PC-3 (cell line): Measurements from ENCODE around the gene ADAT3. TPM values are rescaled to one million over a fixed set of nuclear protein-coding genes. Genes with fewer than 3 reads are reported as not detected.

Experiments
- ATAC-seq: fragments of 200-7000 bp; cut with Tn5 transposase; 2 replicates; pipeline ENCODE4 v1.9.1; 2020; ENCODE audit warnings: mild to moderate bottlenecking, moderate library complexity
- BruUV-seq: library from RNA; stranded (reverse); fragments of 400-500 nt; replicated peaks from 2 replicates; lab custom pipeline; 2021; lab: Mats Ljungman, UMichigan
- CTCF ChIA-PET: fragments of 300-600 bp; sonication (Branson Sonifier 250); formaldehyde crosslinking; loops from one replicate; lab custom pipeline; 2022; ENCODE audit warnings: antibody characterized with exemption; lab: Charles Lee
- POLR2A ChIA-PET: fragments of 300-600 bp; sonication (Branson Sonifier 250); formaldehyde crosslinking; loops from one replicate; lab custom pipeline; 2022; ENCODE audit warnings: antibody characterized with exemption; ENCODE audit not compliant: unreplicated experiment; lab: Charles Lee
- DNase-seq: peaks from one replicate; pipeline ENCODE4 v3.0.0-alpha.2; 2015
- H2AFZ ChIP-seq: fragments of 300-600 bp; sonication (generic); 2 replicates; pipeline ENCODE4 v1.6.0; 2016; ENCODE audit warnings: antibody characterized with exemption, low read length
- H3F3A ChIP-seq: fragments of 300-600 bp; sonication (generic); one replicate; pipeline ENCODE4 v1.6.0; 2017; ENCODE audit warnings: antibody characterized with exemption, low read length, control low read depth, mild to moderate bottlenecking; ENCODE audit not compliant: unreplicated experiment
- H3K27ac ChIP-seq: fragments of 300-600 bp; sonication (generic); 2 replicates; pipeline ENCODE4 v1.5.1; 2016; ENCODE audit warnings: mild to moderate bottlenecking, low read length
- H3K27me3 ChIP-seq: fragments of 300-600 bp; sonication (generic); 2 replicates; pipeline ENCODE4 v1.6.1; 2016; ENCODE audit warnings: low read length, mixed read lengths
- H3K36me3 ChIP-seq: fragments of 300-600 bp; sonication (generic); 2 replicates; pipeline ENCODE4 v1.6.1; 2016; ENCODE audit warnings: low read depth, mixed run types, low read length, mixed read lengths
- H3K4me1 ChIP-seq: fragments of 300-600 bp; sonication (generic); 2 replicates; pipeline ENCODE4 v1.5.1; 2016; ENCODE audit warnings: low read length; ENCODE audit not compliant: insufficient read depth
- H3K4me2 ChIP-seq: fragments of 300-600 bp; sonication (generic); 2 replicates; pipeline ENCODE4 v1.6.0; 2016; ENCODE audit warnings: low read length
- H3K4me3 ChIP-seq: fragments of 300-600 bp; sonication (generic); 2 replicates; pipeline ENCODE4 v1.5.1; 2016; ENCODE audit warnings: mild to moderate bottlenecking, low read length, mixed read lengths
- H3K79me2 ChIP-seq: fragments of 300-600 bp; sonication (generic); 2 replicates; pipeline ENCODE4 v1.6.1; 2017; ENCODE audit warnings: low read length, mixed read lengths
- H3K9ac ChIP-seq: fragments of 300-600 bp; sonication (generic); 2 replicates; pipeline ENCODE4 v1.6.0; 2016; ENCODE audit warnings: mild to moderate bottlenecking, low read length
- H3K9me2 ChIP-seq: fragments of 300-600 bp; sonication (generic); replicated peaks from 2 replicates; pipeline ENCODE4 v1.6.1; 2016; ENCODE audit warnings: mixed run types, low read length, mixed read lengths
- H3K9me3 ChIP-seq: fragments of 300-600 bp; sonication (generic); 2 replicates; pipeline ENCODE4 v1.6.1; 2016; ENCODE audit warnings: low read length, mixed read lengths
- H4K20me1 ChIP-seq: fragments of 300-600 bp; sonication (generic); 2 replicates; pipeline ENCODE4 v1.6.1; 2016; ENCODE audit warnings: low read length, mixed read lengths
- EZH2 ChIP-seq: fragments of 300-600 bp; sonication (generic); IDR thresholded peaks from one replicate; pipeline ENCODE4 v1.6.1; 2017; ENCODE audit warnings: antibody characterized with exemption, mild to moderate bottlenecking, low read length; ENCODE audit not compliant: unreplicated experiment
- EZH2phosphoT487 ChIP-seq: fragments of 300-600 bp; sonication (generic); IDR thresholded peaks from 2 replicates; pipeline ENCODE4 v1.6.1; 2018; ENCODE audit warnings: mild to moderate bottlenecking, antibody characterized with exemption, low read length, borderline replicate concordance
- intact Hi-C: fragments of 100-400 bp; cut with micrococcal nuclease; formaldehyde crosslinking; loops from 2 replicates; pipeline ENCODE4 v1.9.0; 2023
- total RNA-seq: library from RNA; depleted of rRNA; stranded (reverse); fragments of >200 nt; gene quantifications from 2 replicates; pipeline ENCODE4 v1.2.3, GENCODE V29; 2014
- TF ChIP-seq, protein P1 (sequence below): fragments of 300-600 bp; sonication (generic); conservative IDR thresholded peaks from 2 replicates; pipeline ENCODE4 v1.5.1; 2017; ENCODE audit warnings: antibody characterized with exemption, low read depth, mild to moderate bottlenecking, low read length

The ADAT3 gene
- total RNA-seq, 1 experiment from 2014 or later, result 8.4 TPM

DNA sequence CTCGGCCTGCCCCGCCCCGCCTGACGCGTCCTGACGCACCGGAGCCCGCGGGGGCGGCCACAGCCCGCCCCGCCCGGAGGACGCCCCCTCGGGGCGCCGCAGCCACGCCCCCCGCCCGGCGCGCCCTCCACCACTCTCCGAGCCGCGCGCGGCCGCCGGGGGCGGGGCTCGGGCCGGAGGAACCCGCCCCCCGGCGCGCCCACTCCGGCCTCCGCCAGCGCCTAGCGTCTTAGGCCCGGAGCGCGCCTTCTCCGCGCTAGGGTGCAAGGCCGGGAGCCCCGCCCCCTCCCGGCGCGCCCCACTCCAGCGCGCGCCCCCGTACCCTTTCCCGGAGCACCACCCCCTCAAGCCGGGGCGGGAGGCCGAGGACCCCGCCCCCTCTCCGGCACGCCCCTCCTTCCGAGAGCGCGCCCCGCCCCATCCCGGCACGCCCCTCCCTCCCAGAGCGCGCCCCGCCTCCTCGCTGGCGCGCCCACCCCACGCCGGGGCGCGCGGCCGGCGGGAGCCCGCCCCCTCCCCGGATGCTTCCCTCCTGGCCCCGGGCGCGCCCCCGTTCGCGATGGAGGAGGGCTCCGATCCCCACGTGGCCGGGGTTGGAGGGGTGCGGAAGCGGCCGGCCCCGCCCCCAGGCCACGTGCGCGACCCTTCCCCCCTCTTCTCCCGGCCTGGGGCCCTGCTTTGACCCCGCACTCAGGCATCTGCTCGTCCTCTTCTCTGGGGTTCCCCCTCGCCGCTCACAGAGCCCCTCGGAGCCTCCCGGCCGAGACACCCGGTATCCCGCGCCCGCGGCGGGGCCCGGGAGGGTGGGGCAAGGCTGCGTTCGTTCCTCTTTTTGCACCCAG is 41.3 kb upstream of the ADAT3 start:
- H3K4me1 ChIP-seq, result peaks cover 10% of the 10 kb centered on the region; the same call in 1 of the 2 replicates
- CTCF ChIA-PET, result interaction anchor here (0.6 to 1.1 kb wide), 3 partner anchors 11 to 66 kb away, joined by 3 to 5 read pairs (median 3); no protein-coding TSS in a partner anchor
- intact Hi-C loops, result no loop called here
- no peaks in the 10 kb centered on the region for H3K9me2 ChIP-seq
- POLR2A ChIA-PET, result no interaction called here
- H3K4me2 ChIP-seq, result peak overlapping the region; percentile 95
- H3K27ac ChIP-seq, result peak overlapping the region; percentile 80
- BruUV-seq, result no TSS peak
- H3F3A ChIP-seq, result no peaks in the 10 kb centered on the region
- H3K9me3 ChIP-seq, result no peaks in the 10 kb centered on the region
- H3K9ac ChIP-seq, result peak overlapping the region; percentile 97
- peak overlapping the region; percentile 75 for H3K4me3 ChIP-seq
- no peaks in the 10 kb centered on the region for H3K36me3 ChIP-seq
- TF ChIP-seq EZH2 (no peak), EZH2phosphoT487 (no peak)
- TF ChIP-seq, protein P1, sequence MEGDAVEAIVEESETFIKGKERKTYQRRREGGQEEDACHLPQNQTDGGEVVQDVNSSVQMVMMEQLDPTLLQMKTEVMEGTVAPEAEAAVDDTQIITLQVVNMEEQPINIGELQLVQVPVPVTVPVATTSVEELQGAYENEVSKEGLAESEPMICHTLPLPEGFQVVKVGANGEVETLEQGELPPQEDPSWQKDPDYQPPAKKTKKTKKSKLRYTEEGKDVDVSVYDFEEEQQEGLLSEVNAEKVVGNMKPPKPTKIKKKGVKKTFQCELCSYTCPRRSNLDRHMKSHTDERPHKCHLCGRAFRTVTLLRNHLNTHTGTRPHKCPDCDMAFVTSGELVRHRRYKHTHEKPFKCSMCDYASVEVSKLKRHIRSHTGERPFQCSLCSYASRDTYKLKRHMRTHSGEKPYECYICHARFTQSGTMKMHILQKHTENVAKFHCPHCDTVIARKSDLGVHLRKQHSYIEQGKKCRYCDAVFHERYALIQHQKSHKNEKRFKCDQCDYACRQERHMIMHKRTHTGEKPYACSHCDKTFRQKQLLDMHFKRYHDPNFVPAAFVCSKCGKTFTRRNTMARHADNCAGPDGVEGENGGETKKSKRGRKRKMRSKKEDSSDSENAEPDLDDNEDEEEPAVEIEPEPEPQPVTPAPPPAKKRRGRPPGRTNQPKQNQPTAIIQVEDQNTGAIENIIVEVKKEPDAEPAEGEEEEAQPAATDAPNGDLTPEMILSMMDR, result no peak
- DNase-seq (peak; percentile 88), ATAC-seq (peak; percentile 70)
- H3K79me2 ChIP-seq, result peaks cover 38% of the 10 kb centered on the region
- H3K27me3 ChIP-seq, result no peaks in the 10 kb centered on the region
- H2AFZ ChIP-seq, result peak overlapping the region; percentile 76
- peaks cover 27% of the 10 kb centered on the region for H4K20me1 ChIP-seq

DNA sequence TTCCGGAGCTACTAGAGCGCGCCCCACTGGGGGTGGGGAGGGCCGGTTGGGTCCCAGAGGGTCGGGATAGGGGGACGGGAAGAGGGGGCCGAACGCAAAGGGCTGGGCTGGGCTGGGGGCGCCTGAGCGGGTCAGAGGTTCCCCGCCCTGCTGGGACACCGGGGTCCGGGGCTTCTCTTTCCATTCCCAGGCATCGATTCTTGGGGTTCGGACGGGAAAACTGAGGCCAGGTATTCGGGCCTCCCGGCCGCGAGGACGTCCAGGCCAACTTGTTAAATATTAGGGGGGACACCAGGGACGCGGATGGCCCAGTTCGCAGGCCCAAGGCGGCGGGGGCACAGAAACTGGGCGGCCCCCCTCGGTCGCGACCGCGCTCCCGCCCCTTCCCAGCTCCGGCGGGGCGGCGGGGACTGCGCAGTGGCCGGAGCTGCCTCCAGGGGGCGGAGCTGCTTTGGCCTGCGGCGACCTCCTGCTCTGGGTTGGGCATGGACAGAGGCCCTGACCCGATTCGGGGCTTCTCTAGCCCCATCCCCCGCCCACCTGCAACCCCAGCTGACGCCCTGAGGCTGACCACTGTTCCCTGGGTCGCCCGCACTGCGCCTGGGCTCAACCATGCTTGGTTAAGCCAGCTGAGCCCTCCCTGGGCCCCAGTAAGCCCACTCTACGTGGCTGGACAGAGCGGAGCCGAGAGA is 40.6 kb upstream of the ADAT3 start:
- H3K27me3 ChIP-seq, result no peaks in the 10 kb centered on the region
- TSS peak; percentile 73 for BruUV-seq
- peak overlapping the region; percentile 80 for H3K27ac ChIP-seq
- no peaks in the 10 kb centered on the region for H3K9me3 ChIP-seq
- H3K36me3 ChIP-seq, result no peaks in the 10 kb centered on the region
- CTCF ChIA-PET, result interaction anchor here (0.6 to 1.1 kb wide), 3 partner anchors 10 to 65 kb away, joined by 3 to 5 read pairs (median 3); no protein-coding TSS in a partner anchor
- H3K9me2 ChIP-seq, result no peaks in the 10 kb centered on the region
- H4K20me1 ChIP-seq, result peaks cover 26% of the 10 kb centered on the region
- DNase-seq, result peak; percentile 44
- H3K4me1 ChIP-seq, result peaks cover 10% of the 10 kb centered on the region; the same call in 1 of the 2 replicates
- peak overlapping the region; percentile 95 for H3K4me2 ChIP-seq
- ATAC-seq, result peak; percentile 54
- peak overlapping the region; percentile 97 for H3K9ac ChIP-seq
- peak overlapping the region; percentile 76 for H2AFZ ChIP-seq
- peak overlapping the region; percentile 75 for H3K4me3 ChIP-seq
- TF ChIP-seq, protein P1, result peak; percentile 57
- no peak for TF ChIP-seq EZH2
- intact Hi-C loops, result no loop called here
- peaks cover 30% of the 10 kb centered on the region for H3K79me2 ChIP-seq
- no peaks in the 10 kb centered on the region for H3F3A ChIP-seq
- POLR2A ChIA-PET, result interaction anchor here (0.5 kb wide), 1 partner anchor 552 kb away, joined by 6 read pairs; no protein-coding TSS in a partner anchor
